ENCODE data around the gene GCNA.

The GCNA gene

DNA sequence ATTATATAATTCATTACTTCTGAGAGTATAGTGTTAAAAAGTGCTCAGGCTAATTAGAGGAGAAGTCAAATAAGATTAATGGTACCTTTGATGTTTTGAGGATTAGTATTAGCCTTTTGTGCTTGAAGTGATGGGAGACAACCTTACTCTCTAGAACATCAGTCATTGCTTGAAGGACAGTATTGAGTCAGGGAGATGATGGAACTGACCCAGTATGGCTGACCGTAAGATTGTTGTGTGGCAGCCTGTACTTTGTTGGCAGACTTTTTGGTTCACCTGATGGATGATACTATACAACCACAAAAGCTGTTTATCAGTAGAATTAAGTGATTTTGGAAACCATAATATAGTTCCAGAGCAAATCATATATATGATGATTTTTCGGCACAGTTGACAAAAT, 35.4 kb upstream of the GCNA start:
- Histone ChIP-seq H3K9me3 (no peaks in the 10 kb centered on the region), H3K27me3 (no peaks in the 10 kb centered on the region), H3K4me1 (peaks cover 10% of the 10 kb centered on the region), H3K36me3 (peaks cover 51% of the 10 kb centered on the region), H3K4me3 (ENCODE audit: low read depth, low read length) (no peak overlapping the region)
- TF ChIP-seq, protein P1, sequence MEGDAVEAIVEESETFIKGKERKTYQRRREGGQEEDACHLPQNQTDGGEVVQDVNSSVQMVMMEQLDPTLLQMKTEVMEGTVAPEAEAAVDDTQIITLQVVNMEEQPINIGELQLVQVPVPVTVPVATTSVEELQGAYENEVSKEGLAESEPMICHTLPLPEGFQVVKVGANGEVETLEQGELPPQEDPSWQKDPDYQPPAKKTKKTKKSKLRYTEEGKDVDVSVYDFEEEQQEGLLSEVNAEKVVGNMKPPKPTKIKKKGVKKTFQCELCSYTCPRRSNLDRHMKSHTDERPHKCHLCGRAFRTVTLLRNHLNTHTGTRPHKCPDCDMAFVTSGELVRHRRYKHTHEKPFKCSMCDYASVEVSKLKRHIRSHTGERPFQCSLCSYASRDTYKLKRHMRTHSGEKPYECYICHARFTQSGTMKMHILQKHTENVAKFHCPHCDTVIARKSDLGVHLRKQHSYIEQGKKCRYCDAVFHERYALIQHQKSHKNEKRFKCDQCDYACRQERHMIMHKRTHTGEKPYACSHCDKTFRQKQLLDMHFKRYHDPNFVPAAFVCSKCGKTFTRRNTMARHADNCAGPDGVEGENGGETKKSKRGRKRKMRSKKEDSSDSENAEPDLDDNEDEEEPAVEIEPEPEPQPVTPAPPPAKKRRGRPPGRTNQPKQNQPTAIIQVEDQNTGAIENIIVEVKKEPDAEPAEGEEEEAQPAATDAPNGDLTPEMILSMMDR (IDR thresholded peaks at IDR 0.05; ENCODE audit: low read depth, low read length), result no peak
- DNase-seq, result no peak

DNA sequence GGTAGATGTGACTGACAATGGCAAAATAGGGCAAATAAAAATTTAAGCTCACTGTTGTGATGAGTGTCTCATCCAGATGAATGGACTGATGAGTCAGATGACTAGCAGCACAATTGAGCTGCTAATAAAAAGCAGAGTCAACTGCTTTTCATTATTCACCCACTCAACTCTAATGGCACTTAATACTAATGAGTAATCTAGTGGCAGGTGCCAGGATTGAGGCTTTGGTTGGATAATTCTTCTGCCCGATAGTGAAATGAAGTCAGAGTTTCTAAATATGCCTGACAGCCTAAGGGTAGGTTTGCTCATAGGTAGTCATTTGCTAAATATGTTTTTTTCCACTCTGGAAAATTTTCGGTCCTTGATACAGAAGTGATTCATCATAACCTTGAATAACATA, 34.9 kb upstream of the GCNA start:
- no peaks in the 10 kb centered on the region for H3K27me3 ChIP-seq

DNA sequence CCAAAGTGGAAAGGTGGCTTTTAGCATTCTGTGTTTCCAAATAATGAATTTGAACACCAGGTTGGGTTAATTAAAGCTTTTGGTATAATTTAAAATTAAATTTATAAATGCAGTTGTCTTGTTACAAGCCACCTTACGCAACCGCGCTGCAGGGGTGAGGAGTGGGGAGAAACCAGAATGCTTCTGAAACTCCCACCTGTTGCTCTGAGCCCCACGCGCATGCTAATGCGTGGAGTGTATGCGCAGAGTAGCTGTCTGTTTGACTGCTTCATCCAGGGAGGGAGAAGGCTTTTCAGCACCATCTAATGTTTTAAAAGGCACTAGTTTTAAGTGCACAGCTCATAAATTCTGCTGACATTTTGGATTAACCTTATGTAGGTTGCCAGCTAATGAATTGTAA, 32.9 kb upstream of the GCNA start:
- DNase-seq, result no peak
- Histone ChIP-seq H3K27me3 (no peaks in the 10 kb centered on the region), H3K36me3 (peaks cover 55% of the 10 kb centered on the region), H3K4me1 (peaks cover 10% of the 10 kb centered on the region), H3K4me3 (ENCODE audit: low read depth, low read length) (no peak overlapping the region), H3K9me3 (no peaks in the 10 kb centered on the region)
- TF ChIP-seq, protein P1 (IDR thresholded peaks at IDR 0.05; ENCODE audit: low read depth, low read length), result no peak

More for the DNA sequence above, 34.9 kb upstream of the GCNA start:
- no peak for DNase-seq
- Histone ChIP-seq H3K4me1 (peaks cover 10% of the 10 kb centered on the region), H3K36me3 (peaks cover 53% of the 10 kb centered on the region), H3K4me3 (ENCODE audit: low read depth, low read length) (no peak overlapping the region), H3K9me3 (no peaks in the 10 kb centered on the region)
- TF ChIP-seq, protein P1 (IDR thresholded peaks at IDR 0.05; ENCODE audit: low read depth, low read length), result no peak

DNA sequence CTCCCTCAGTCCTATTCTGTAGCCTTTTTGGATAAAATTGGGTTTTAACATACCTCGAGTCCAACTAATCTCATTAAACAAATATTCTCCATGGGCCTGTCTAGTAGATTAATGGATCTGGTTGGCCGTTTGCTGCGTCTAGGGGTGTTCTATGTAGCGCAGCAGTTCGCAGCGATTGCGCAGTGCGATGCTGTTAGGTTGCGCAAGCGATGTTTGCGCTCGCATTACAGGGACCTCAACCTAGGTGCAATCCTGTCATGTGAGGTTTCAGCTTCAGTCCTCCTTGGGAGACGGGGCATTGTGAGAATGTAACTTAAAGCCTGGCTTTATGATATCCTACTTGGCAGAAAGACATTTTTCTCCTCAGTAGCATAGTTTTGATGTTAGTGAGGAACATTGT, 31.4 kb upstream of the GCNA start:
- DNase-seq, result no peak
- peaks cover 55% of the 10 kb centered on the region for H3K36me3 ChIP-seq

DNA sequence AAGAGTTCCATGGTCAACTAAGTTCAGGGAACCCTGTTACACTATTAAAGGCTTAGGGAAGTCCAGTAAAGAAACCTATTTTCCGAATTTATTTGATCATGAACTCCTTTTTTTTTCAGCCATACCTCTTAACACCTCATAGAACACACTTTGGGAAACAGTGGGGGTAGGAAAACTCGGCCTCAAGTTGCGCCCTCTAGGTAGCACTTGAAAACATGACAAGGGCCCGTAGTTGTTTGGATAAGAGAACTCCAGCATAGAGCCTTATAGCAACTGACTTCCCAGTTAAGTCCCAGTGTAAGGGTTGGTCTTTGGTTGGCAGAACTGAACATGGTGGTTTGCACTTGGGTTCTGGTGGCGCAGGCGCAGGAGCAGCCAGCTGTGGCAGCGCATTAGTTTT, 30.9 kb upstream of the GCNA start:
- TF ChIP-seq, protein P1 (IDR thresholded peaks at IDR 0.05; ENCODE audit: low read depth, low read length), result no peak
- H3K4me3 ChIP-seq (ENCODE audit: low read depth, low read length), result no peak overlapping the region
- peaks cover 55% of the 10 kb centered on the region for H3K36me3 ChIP-seq

More for the DNA sequence above, 31.4 kb upstream of the GCNA start:
- Histone ChIP-seq H3K27me3 (no peaks in the 10 kb centered on the region), H3K4me1 (peaks cover 10% of the 10 kb centered on the region), H3K9me3 (no peaks in the 10 kb centered on the region), H3K4me3 (ENCODE audit: low read depth, low read length) (no peak overlapping the region)
- TF ChIP-seq, protein P1 (IDR thresholded peaks at IDR 0.05; ENCODE audit: low read depth, low read length), result no peak

DNA sequence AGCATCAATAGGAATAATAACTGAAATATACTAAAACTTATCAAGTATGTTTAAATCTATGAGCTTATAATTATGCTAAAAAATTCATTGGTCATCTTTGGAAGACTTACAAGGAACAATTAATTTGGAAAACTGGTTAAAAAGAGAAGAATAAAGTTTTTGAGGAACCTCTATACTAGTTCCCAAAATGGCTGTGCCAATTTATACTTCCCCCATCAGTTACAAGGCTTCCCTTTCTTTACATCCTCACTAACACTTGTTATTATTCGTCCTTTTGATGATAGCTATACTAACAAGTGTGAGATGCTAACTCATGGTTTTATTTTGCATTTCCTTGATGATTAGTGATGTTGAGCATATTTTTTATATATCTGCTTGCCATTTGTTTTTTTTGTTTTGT, 28.3 kb upstream of the GCNA start:
- Histone ChIP-seq H3K4me1 (no peaks in the 10 kb centered on the region), H3K9me3 (no peaks in the 10 kb centered on the region), H3K4me3 (ENCODE audit: low read depth, low read length) (no peak overlapping the region), H3K36me3 (peaks cover 37% of the 10 kb centered on the region), H3K27me3 (no peaks in the 10 kb centered on the region)
- TF ChIP-seq, protein P1 (IDR thresholded peaks at IDR 0.05; ENCODE audit: low read depth, low read length), result no peak
- DNase-seq, result no peak

More for the DNA sequence above, 30.9 kb upstream of the GCNA start:
- no peaks in the 10 kb centered on the region for H3K9me3 ChIP-seq
- peaks cover 7% of the 10 kb centered on the region for H3K4me1 ChIP-seq
- no peak for DNase-seq
- H3K27me3 ChIP-seq, result no peaks in the 10 kb centered on the region
